ENCODE measurements around the gene SMAD6. TPM values are rescaled to one million over a fixed set of nuclear protein-coding genes. Genes with fewer than 3 reads are reported as not detected.

SMAD6 gene
- total and polyA plus RNA-seq, 2 experiments from 2014 or later: 1.6 to 15.7 TPM

- H3K4me1 Mint-ChIP-seq: peaks cover 16% of the 10 kb centered on the region
These were observed 76.7 kb downstream of the SMAD6 start for GRCh38 chr15:66778716-66779115.

More at GRCh38 chr15:66778716-66779115, 76.7 kb downstream of the SMAD6 start:
- no peak overlapping the region for H3K4me2 ChIP-seq
- H3K27ac ChIP-seq (ENCODE audit: low read depth): no peak overlapping the region
- H2AFZ ChIP-seq: no peak overlapping the region
- no peak for ATAC-seq
- H3K4me3 ChIP-seq: no peak overlapping the region
- TF ChIP-seq ZNF462 (CRISPR knock-in tag; IDR thresholded peaks at IDR 0.05) (no peak), ZNF331 (CRISPR knock-in tag; IDR thresholded peaks at IDR 0.05; ENCODE audit: low read depth) (no peak), EZH2phosphoT487 (IDR thresholded peaks at IDR 0.05; ENCODE audit: unreplicated experiment) (no peak), STAT1 (IDR thresholded peaks at IDR 0.05; ENCODE audit: unreplicated experiment) (no peak), ZNF114 (CRISPR knock-in tag; IDR thresholded peaks at IDR 0.05) (no peak), REST (IDR thresholded peaks at IDR 0.05; ENCODE audit: unreplicated experiment) (no peak), CREB1 (CRISPR knock-in tag; IDR thresholded peaks at IDR 0.05; ENCODE audit: low read depth) (no peak), ETS1 (IDR thresholded peaks at IDR 0.05) (no peak), NANOG (IDR thresholded peaks at IDR 0.05; ENCODE audit: borderline replicate concordance) (no peak), EZH2 (IDR thresholded peaks at IDR 0.05; ENCODE audit: low read depth, unreplicated experiment) (no peak)
- no peaks in the 10 kb centered on the region for H3K79me2 ChIP-seq (replicated peaks; ENCODE audit: insufficient read depth)
- DNase-seq (ENCODE audit: low spot score): no peak
- no peaks in the 10 kb centered on the region for H3K27me3 ChIP-seq (ENCODE audit: insufficient read depth)
- H3K4me1 ChIP-seq (ENCODE audit: insufficient read depth): peaks cover 9% of the 10 kb centered on the region; the same call in 1 of the 2 replicates
- H3K27ac Mint-ChIP-seq: no peak overlapping the region
- no peaks in the 10 kb centered on the region for H3K36me3 ChIP-seq (ENCODE audit: insufficient read depth)
- H3K9me2 ChIP-seq (ENCODE audit: insufficient read depth): no peaks in the 10 kb centered on the region
- no peak overlapping the region for H3K4me3 Mint-ChIP-seq
- H3K9me3 Mint-ChIP-seq: no peaks in the 10 kb centered on the region
- no peaks in the 10 kb centered on the region for H3K36me3 Mint-ChIP-seq (ENCODE audit: low read depth)
- peaks cover 2% of the 10 kb centered on the region; the same call in 1 of the 2 replicates for H3F3A ChIP-seq (replicated peaks; ENCODE audit: low read depth)
- no peaks in the 10 kb centered on the region for H4K20me1 ChIP-seq (replicated peaks; ENCODE audit: insufficient read depth)
- H3K27me3 Mint-ChIP-seq (ENCODE audit: insufficient read depth, low read depth, poor library complexity): peaks cover 2% of the 10 kb centered on the region
